HT1080 (cell line): ENCODE data around the gene PTGES2. TPM values are rescaled to one million over a fixed set of nuclear protein-coding genes. Genes with fewer than 3 reads are reported as not detected.
"Not testable (repeated sequence)": the region's sequence is repeated elsewhere in the genome, so short reads cannot be mapped to it uniquely, and the experiment has no call there.

Experiments used
- DNase-seq: peaks from one replicate; pipeline ENCODE4 v3.0.0-alpha.2; 2015; ENCODE audit warnings: low read depth
- total RNA-seq: library from RNA; depleted of rRNA; stranded (reverse); fragments of >200 nt; shearing (Covaris generic); gene quantifications from 2 replicates; pipeline ENCODE4 v1.2.3, GENCODE V29; 2014

Gene PTGES2
- total RNA-seq, 1 experiment from 2014 or later = 203 TPM

GRCh38 chr9:128120061-128120740 lies 7.3 kb downstream of the PTGES2 start:
- DNase-seq = no peak

- DNase-seq = no peak
Observed at GRCh38 chr9:128118971-128119665, 8.4 kb downstream of the PTGES2 start.

- DNase-seq = no peak
Observed at GRCh38 chr9:128118472-128118857, 9.1 kb downstream of the PTGES2 start.

- peak; percentile 85 for DNase-seq
Observed at GRCh38 chr9:128117613-128118471, 9.7 kb downstream of the PTGES2 start.

GRCh38 chr9:128116104-128117083 lies 11.1 kb downstream of the PTGES2 start:
- DNase-seq = no peak

GRCh38 chr9:128115187-128116103 lies 12.1 kb downstream of the PTGES2 start:
- DNase-seq = no peak

- DNase-seq = no peak
Observed at GRCh38 chr9:128114326-128115186, 13.0 kb downstream of the PTGES2 start.

GRCh38 chr9:128113526-128114325 lies 13.8 kb downstream of the PTGES2 start:
- no peak for DNase-seq

GRCh38 chr9:128111726-128112125 lies 15.8 kb downstream of the PTGES2 start:
- DNase-seq = not testable (repeated sequence)

- no peak for DNase-seq
Observed at GRCh38 chr9:128109050-128109709, 18.3 kb downstream of the PTGES2 start.

- no peak for DNase-seq
Observed at GRCh38 chr9:128108269-128109049, 19.1 kb downstream of the PTGES2 start.

GRCh38 chr9:128107468-128108268 lies 19.9 kb downstream of the PTGES2 start:
- DNase-seq = no peak

- no peak for DNase-seq
Observed at GRCh38 chr9:128106940-128107467, 20.5 kb downstream of the PTGES2 start.

- no peak for DNase-seq
Observed at GRCh38 chr9:128106181-128106939, 21.2 kb downstream of the PTGES2 start.
